ENCODE measurements around the gene UNC13B. TPM values are rescaled to one million over a fixed set of nuclear protein-coding genes. Genes with fewer than 3 reads are reported as not detected.

UNC13B gene
- total and polyA plus RNA-seq, 2 experiments from 2014 or later: 7.1 to 24.3 TPM

GRCh38 chr9:35260186-35260585, 98.4 kb downstream of the UNC13B start:
- no peaks in the 10 kb centered on the region for H3K9me3 ChIP-seq (ENCODE audit: low read depth)
- H3K27ac ChIP-seq: no peak overlapping the region
- H3K27me3 ChIP-seq: no peaks in the 10 kb centered on the region
- no peaks in the 10 kb centered on the region for H3K79me2 ChIP-seq
- no peak overlapping the region for H3K4me2 ChIP-seq
- H3K4me3 ChIP-seq: no peak overlapping the region
- H2AFZ ChIP-seq: no peak overlapping the region
- H4K20me1 ChIP-seq (ENCODE audit: insufficient read depth, poor library complexity, severe bottlenecking): no peaks in the 10 kb centered on the region
- no peak for DNase-seq (ENCODE audit: low spot score)
- no peak for TF ChIP-seq EZH2 (IDR thresholded peaks at IDR 0.05; ENCODE audit: borderline replicate concordance)
- TF ChIP-seq CTCF (IDR thresholded peaks at IDR 0.05; ENCODE audit: poor library complexity): no peak
- no peak for TF ChIP-seq EZH2phosphoT487 (IDR thresholded peaks at IDR 0.05; ENCODE audit: low read depth, severe bottlenecking, unreplicated experiment)
- H3K9me2 ChIP-seq (replicated peaks; ENCODE audit: insufficient read depth): no peaks in the 10 kb centered on the region
- WGBS (ENCODE audit: low lambda C conversion rate, missing lambda C conversion rate): 93% methylated on average over 1 of the region's 1 CpG
- peaks cover 3% of the 10 kb centered on the region for H3K4me1 ChIP-seq (ENCODE audit: insufficient read depth)
- no peaks in the 10 kb centered on the region for H3K36me3 ChIP-seq (replicated peaks; ENCODE audit: insufficient read depth, low read depth)

- Histone ChIP-seq H2AFZ (no peak overlapping the region), H3K4me2 (no peak overlapping the region)
Observed at GRCh38 chr9:35262064-35262463, 100.3 kb downstream of the UNC13B start.

GRCh38 chr9:35267710-35268109, 105.9 kb downstream of the UNC13B start:
- DNase-seq (ENCODE audit: low spot score): no peak
- Histone ChIP-seq H3K4me1 (ENCODE audit: insufficient read depth) (no peaks in the 10 kb centered on the region), H3K4me3 (no peak overlapping the region), H3K27ac (no peak overlapping the region), H3K9me2 (replicated peaks; ENCODE audit: insufficient read depth) (no peaks in the 10 kb centered on the region), H3K27me3 (no peaks in the 10 kb centered on the region), H3K36me3 (replicated peaks; ENCODE audit: insufficient read depth, low read depth) (no peaks in the 10 kb centered on the region), H3K9me3 (ENCODE audit: low read depth) (no peaks in the 10 kb centered on the region), H3K4me2 (no peak overlapping the region), H4K20me1 (ENCODE audit: insufficient read depth, poor library complexity, severe bottlenecking) (no peaks in the 10 kb centered on the region), H3K79me2 (no peaks in the 10 kb centered on the region), H2AFZ (no peak overlapping the region)
- TF ChIP-seq EZH2 (IDR thresholded peaks at IDR 0.05; ENCODE audit: borderline replicate concordance): no peak
- TF ChIP-seq CTCF (IDR thresholded peaks at IDR 0.05; ENCODE audit: poor library complexity): no peak

More at GRCh38 chr9:35262064-35262463, 100.3 kb downstream of the UNC13B start:
- no peak for TF ChIP-seq EZH2 (IDR thresholded peaks at IDR 0.05; ENCODE audit: borderline replicate concordance)
- H3K9me2 ChIP-seq (replicated peaks; ENCODE audit: insufficient read depth): no peaks in the 10 kb centered on the region
- no peaks in the 10 kb centered on the region for H3K27me3 ChIP-seq
- H3K4me1 ChIP-seq (ENCODE audit: insufficient read depth): peaks cover 3% of the 10 kb centered on the region
- WGBS (ENCODE audit: low lambda C conversion rate, missing lambda C conversion rate): 100% methylated on average over 2 of the region's 2 CpGs
- H3K4me3 ChIP-seq: no peak overlapping the region
- no peak overlapping the region for H3K27ac ChIP-seq
- no peaks in the 10 kb centered on the region for H3K79me2 ChIP-seq
- no peaks in the 10 kb centered on the region for H3K36me3 ChIP-seq (replicated peaks; ENCODE audit: insufficient read depth, low read depth)
- H3K9me3 ChIP-seq (ENCODE audit: low read depth): no peaks in the 10 kb centered on the region
- no peak for DNase-seq (ENCODE audit: low spot score)
- no peaks in the 10 kb centered on the region for H4K20me1 ChIP-seq (ENCODE audit: insufficient read depth, poor library complexity, severe bottlenecking)

- Histone ChIP-seq H3K4me1 (ENCODE audit: insufficient read depth) (no peaks in the 10 kb centered on the region), H3K9me3 (ENCODE audit: low read depth) (no peaks in the 10 kb centered on the region), H4K20me1 (ENCODE audit: insufficient read depth, poor library complexity, severe bottlenecking) (no peaks in the 10 kb centered on the region), H3K79me2 (no peaks in the 10 kb centered on the region), H3K9me2 (replicated peaks; ENCODE audit: insufficient read depth) (no peaks in the 10 kb centered on the region), H3K4me3 (no peak overlapping the region), H3K36me3 (replicated peaks; ENCODE audit: insufficient read depth, low read depth) (no peaks in the 10 kb centered on the region), H3K27me3 (no peaks in the 10 kb centered on the region), H3K27ac (no peak overlapping the region), H3K4me2 (no peak overlapping the region), H2AFZ (no peak overlapping the region)
- 95% methylated on average over 1 of the region's 1 CpG for WGBS (ENCODE audit: low lambda C conversion rate, missing lambda C conversion rate)
- no peak for TF ChIP-seq EZH2 (IDR thresholded peaks at IDR 0.05; ENCODE audit: borderline replicate concordance)
- TF ChIP-seq EZH2phosphoT487 (IDR thresholded peaks at IDR 0.05; ENCODE audit: low read depth, severe bottlenecking, unreplicated experiment): no peak
- TF ChIP-seq CTCF (IDR thresholded peaks at IDR 0.05; ENCODE audit: poor library complexity): no peak
- no peak for DNase-seq (ENCODE audit: low spot score)
Observed at GRCh38 chr9:35269919-35270318, 108.1 kb downstream of the UNC13B start.
